ENCODE data around the gene DLL3. TPM values are rescaled to one million over a fixed set of nuclear protein-coding genes. Genes with fewer than 3 reads are reported as not detected.

DLL3 gene
- total and polyA plus RNA-seq, 9 of the 15 experiments (the other 6 are each of a cell fraction or from before 2014, with no cell fraction given): 0.80 to 6.3 (median 1.2) TPM

GRCh38 chr19:39497996-39498797 lies 550 bp upstream of the DLL3 start (continued):
- no peak for TF ChIP-seq FOXO4 (CRISPR knock-in tag; IDR thresholded peaks at IDR 0.05)
- TF ChIP-seq ELK1 (CRISPR knock-in tag; IDR thresholded peaks at IDR 0.05): no peak
- TF ChIP-seq ZNF134 (CRISPR knock-in tag; conservative IDR thresholded peaks at IDR 0.05): no peak
- TF ChIP-seq MAX (CRISPR knock-in tag; IDR thresholded peaks at IDR 0.05): peak; percentile 73
- no peak for TF ChIP-seq CREB3 (tag; conservative IDR thresholded peaks at IDR 0.05; ENCODE audit: low read depth)
- no peak for TF ChIP-seq HMG20A (CRISPR knock-in tag; conservative IDR thresholded peaks at IDR 0.05)
- TF ChIP-seq CGGBP1 (CRISPR knock-in tag; IDR thresholded peaks at IDR 0.05): no peak
- no peak for TF ChIP-seq DNMT1 (IDR thresholded peaks at IDR 0.05)
- TF ChIP-seq ARID1B (IDR thresholded peaks at IDR 0.05): no peak
- no peak for TF ChIP-seq U2AF2 (optimal IDR thresholded peaks at IDR 0.05; ENCODE audit: low read depth, low read length)
- TF ChIP-seq AFF1 (IDR thresholded peaks at IDR 0.05; ENCODE audit: low read depth in 1 of 2, partially characterized antibody in 2 of 2): no peak
- TF ChIP-seq ATF3 (IDR thresholded peaks at IDR 0.05): no peak
- no peak for TF ChIP-seq ATF3 (CRISPR knock-in tag; conservative IDR thresholded peaks at IDR 0.05)
- peak; percentile 64 to 87 for TF ChIP-seq E2F6 (IDR thresholded peaks at IDR 0.05; ENCODE audit: borderline replicate concordance in 1 of 2, extremely low read depth in 1 of 2, insufficient read depth in 1 of 2, insufficient read length in 1 of 2, low read depth in 1 of 2, low read length in 1 of 2, poor library complexity in 1 of 2, severe bottlenecking in 1 of 2)

Data from K562 (cell line).